ENCODE results near the gene SLC38A10.

Gene SLC38A10

GRCh38 chr17:81251709-81252301, 43.3 kb downstream of the SLC38A10 start:
- DNase-seq: peak; percentile 58 to 86

- DNase-seq: peak; percentile 58 to 82
Measured at GRCh38 chr17:81251094-81251708, 43.9 kb downstream of the SLC38A10 start.

- no peak for DNase-seq
Measured at GRCh38 chr17:81250286-81251093, 44.6 kb downstream of the SLC38A10 start.

- no peak for DNase-seq
Measured at GRCh38 chr17:81249223-81250040, 45.7 kb downstream of the SLC38A10 start.

GRCh38 chr17:81248649-81249048, 46.5 kb downstream of the SLC38A10 start:
- no peak for DNase-seq

GRCh38 chr17:81247339-81247990, 47.6 kb downstream of the SLC38A10 start:
- no peak for DNase-seq

GRCh38 chr17:81246679-81247338, 48.3 kb downstream of the SLC38A10 start:
- no peak for DNase-seq

GRCh38 chr17:81246343-81246670, 48.8 kb downstream of the SLC38A10 start:
- DNase-seq: no peak

- DNase-seq: no peak
Measured at GRCh38 chr17:81245665-81246342, 49.3 kb downstream of the SLC38A10 start.

GRCh38 chr17:81245024-81245664, 50.0 kb downstream of the SLC38A10 start:
- peak in 1 of 2 experiments; percentile 38 for DNase-seq

GRCh38 chr17:81244358-81245023, 50.6 kb downstream of the SLC38A10 start:
- DNase-seq: peak in 1 of 2 experiments; percentile 55

- DNase-seq: no peak
Measured at GRCh38 chr17:81243333-81243664, 51.8 kb downstream of the SLC38A10 start.

GRCh38 chr17:81242421-81243332, 52.4 kb downstream of the SLC38A10 start:
- DNase-seq: no peak

GRCh38 chr17:81241648-81242420, 53.3 kb downstream of the SLC38A10 start:
- peak in 1 of 2 experiments; percentile 67 for DNase-seq

- no peak for DNase-seq
Measured at GRCh38 chr17:81241203-81241602, 53.9 kb downstream of the SLC38A10 start.

GRCh38 chr17:81240761-81241160, 54.3 kb downstream of the SLC38A10 start:
- no peak for DNase-seq

GRCh38 chr17:81239714-81240555, 55.2 kb downstream of the SLC38A10 start:
- DNase-seq: no peak
